Body of pancreas (tissue), 4 donors: ENCODE measurements around the gene ATP8B4.

Source experiments
- CTCF ChIP-seq, 7 experiments: fragments of 450-650 bp in 4 of 7; fragments of 200-600 bp in 3 of 7; sonication (generic) in 3 of 7; IDR thresholded peaks; one replicate each; pipeline ENCODE4 v1.5.1; 2016 to 2019; ENCODE audit warnings: antibody characterized with exemption in 7 of 7
- POLR2A ChIP-seq, 3 donors: fragments of 450-650 bp; IDR thresholded peaks; one replicate each; pipeline ENCODE4 v1.6.1; 2016; ENCODE audit warnings: antibody characterized with exemption in 3 of 3, mild to moderate bottlenecking in 2 of 3

- TF ChIP-seq CTCF (IDR thresholded peaks at IDR 0.05) = no peak
- no peak for TF ChIP-seq POLR2A (IDR thresholded peaks at IDR 0.05)
Observed at GRCh38 chr15:50163719-50164410, 44.8 kb upstream of the ATP8B4 start.
